Endothelial cell of hepatic sinusoid (primary cell): ENCODE measurements around the gene GSN.

ENCODE experiments used
- in situ Hi-C: cut with HindIII; loops from 2 replicates; pipeline ENCODE4 v1.10.0; 2017; ENCODE audit warnings: low sequenced_read_pairs

Gene GSN

GRCh38 chr9:121300283-121301119, 32.5 kb downstream of the GSN start:
- in situ Hi-C loops: no loop called here

GRCh38 chr9:121301881-121302286, 33.9 kb downstream of the GSN start:
- in situ Hi-C loops: no loop called here

- in situ Hi-C loops: no loop called here
Observed at GRCh38 chr9:121302341-121302740, 34.4 kb downstream of the GSN start.

- in situ Hi-C loops: no loop called here
Observed at GRCh38 chr9:121302786-121303185, 34.8 kb downstream of the GSN start.

GRCh38 chr9:121303456-121304451, 35.8 kb downstream of the GSN start:
- in situ Hi-C loops: no loop called here

GRCh38 chr9:121304707-121305106, 36.7 kb downstream of the GSN start:
- in situ Hi-C loops: no loop called here

GRCh38 chr9:121305269-121305994, 37.5 kb downstream of the GSN start:
- in situ Hi-C loops: no loop called here

GRCh38 chr9:121307976-121308375, 40.0 kb downstream of the GSN start:
- in situ Hi-C loops: no loop called here

- in situ Hi-C loops: no loop called here
Observed at GRCh38 chr9:121308765-121309164, 40.8 kb downstream of the GSN start.

GRCh38 chr9:121309171-121309570, 41.2 kb downstream of the GSN start:
- in situ Hi-C loops: no loop called here

- in situ Hi-C loops: no loop called here
Observed at GRCh38 chr9:121309833-121310425, 42.0 kb downstream of the GSN start.

GRCh38 chr9:121310571-121310970, 42.6 kb downstream of the GSN start:
- in situ Hi-C loops: no loop called here

- in situ Hi-C loops: no loop called here
Observed at GRCh38 chr9:121312169-121312568, 44.2 kb downstream of the GSN start.

GRCh38 chr9:121313458-121314152, 45.6 kb downstream of the GSN start:
- in situ Hi-C loops: no loop called here

- in situ Hi-C loops: no loop called here
Observed at GRCh38 chr9:121316378-121316777, 48.4 kb downstream of the GSN start.

GRCh38 chr9:121316852-121317373, 49.0 kb downstream of the GSN start:
- in situ Hi-C loops: no loop called here

- in situ Hi-C loops: no loop called here
Observed at GRCh38 chr9:121317737-121318630, 50.0 kb downstream of the GSN start.

- in situ Hi-C loops: no loop called here
Observed at GRCh38 chr9:121318631-121319382, 50.8 kb downstream of the GSN start.
